ENCODE measurements around the gene FGF19.

FGF19 gene

DNA sequence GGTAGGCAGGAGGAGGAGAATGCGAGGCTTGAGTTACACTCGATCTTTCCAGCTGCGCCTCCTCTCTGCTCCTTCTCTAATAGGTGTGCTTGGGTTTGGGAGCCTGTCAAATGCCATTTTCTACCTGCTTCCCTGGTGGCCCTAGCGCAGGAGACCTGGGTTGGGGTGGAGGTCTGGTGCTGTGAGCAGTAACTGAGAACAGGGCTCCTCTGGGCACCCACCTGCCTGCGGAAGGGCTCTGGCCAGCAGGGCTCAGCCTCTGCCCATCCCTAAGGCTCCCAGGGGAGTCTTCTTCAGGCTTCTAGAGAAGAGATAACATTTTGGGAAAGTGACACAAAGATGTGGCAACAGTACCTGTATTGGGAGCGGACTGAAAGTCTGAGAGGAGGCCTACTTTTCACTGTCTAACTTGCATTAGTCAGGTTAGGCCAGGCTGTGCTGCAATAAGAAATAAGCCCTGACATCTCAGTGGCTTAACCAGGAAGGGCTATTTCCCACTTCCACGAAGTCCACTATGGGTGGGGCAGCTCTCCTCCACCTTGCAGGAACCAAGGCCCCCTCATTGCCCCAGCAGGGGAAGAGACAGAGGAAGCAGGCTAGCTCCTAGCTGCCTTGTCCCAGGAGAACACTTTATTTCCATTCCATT is 21.0 kb downstream of the FGF19 start:
- H3K4me3 ChIP-seq (ENCODE audit: low read length): no peak overlapping the region
- TF ChIP-seq, protein P1, sequence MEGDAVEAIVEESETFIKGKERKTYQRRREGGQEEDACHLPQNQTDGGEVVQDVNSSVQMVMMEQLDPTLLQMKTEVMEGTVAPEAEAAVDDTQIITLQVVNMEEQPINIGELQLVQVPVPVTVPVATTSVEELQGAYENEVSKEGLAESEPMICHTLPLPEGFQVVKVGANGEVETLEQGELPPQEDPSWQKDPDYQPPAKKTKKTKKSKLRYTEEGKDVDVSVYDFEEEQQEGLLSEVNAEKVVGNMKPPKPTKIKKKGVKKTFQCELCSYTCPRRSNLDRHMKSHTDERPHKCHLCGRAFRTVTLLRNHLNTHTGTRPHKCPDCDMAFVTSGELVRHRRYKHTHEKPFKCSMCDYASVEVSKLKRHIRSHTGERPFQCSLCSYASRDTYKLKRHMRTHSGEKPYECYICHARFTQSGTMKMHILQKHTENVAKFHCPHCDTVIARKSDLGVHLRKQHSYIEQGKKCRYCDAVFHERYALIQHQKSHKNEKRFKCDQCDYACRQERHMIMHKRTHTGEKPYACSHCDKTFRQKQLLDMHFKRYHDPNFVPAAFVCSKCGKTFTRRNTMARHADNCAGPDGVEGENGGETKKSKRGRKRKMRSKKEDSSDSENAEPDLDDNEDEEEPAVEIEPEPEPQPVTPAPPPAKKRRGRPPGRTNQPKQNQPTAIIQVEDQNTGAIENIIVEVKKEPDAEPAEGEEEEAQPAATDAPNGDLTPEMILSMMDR (conservative IDR thresholded peaks at IDR 0.05; ENCODE audit: low read depth, low read length): no peak
- no peak for DNase-seq (ENCODE audit: low read depth)

- no peak for DNase-seq (ENCODE audit: low read depth)
- no peak overlapping the region for H3K4me3 ChIP-seq (ENCODE audit: low read length)
- TF ChIP-seq, protein P1 (conservative IDR thresholded peaks at IDR 0.05; ENCODE audit: low read depth, low read length): no peak
These were observed 21.6 kb downstream of the FGF19 start for GRCh38 chr11:69682221-69682620.

DNA sequence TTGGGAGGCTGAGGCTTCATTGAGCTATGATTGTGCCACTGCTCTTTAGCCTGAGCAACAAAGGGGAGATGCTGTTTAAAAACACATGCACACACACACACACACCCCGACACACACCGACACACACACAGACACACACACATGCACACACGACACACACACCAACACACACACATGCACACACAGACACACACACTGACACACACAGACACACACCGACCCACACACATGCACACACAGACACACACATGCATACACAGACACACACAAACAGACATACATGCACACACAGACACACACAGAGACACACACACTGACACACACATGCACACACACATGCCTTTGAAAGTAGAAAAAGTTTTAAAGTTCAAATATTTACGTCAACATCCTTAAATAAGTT is 23.1 kb downstream of the FGF19 start:
- TF ChIP-seq, protein P1 (conservative IDR thresholded peaks at IDR 0.05; ENCODE audit: low read depth, low read length): no peak
- DNase-seq (ENCODE audit: low read depth): no peak
- no peak overlapping the region for H3K4me3 ChIP-seq (ENCODE audit: low read length)

- no peak overlapping the region for H3K4me3 ChIP-seq (ENCODE audit: low read length)
- no peak for DNase-seq (ENCODE audit: low read depth)
- TF ChIP-seq, protein P1 (conservative IDR thresholded peaks at IDR 0.05; ENCODE audit: low read depth, low read length): no peak
These were observed 26.1 kb downstream of the FGF19 start for GRCh38 chr11:69677749-69678148.

DNA sequence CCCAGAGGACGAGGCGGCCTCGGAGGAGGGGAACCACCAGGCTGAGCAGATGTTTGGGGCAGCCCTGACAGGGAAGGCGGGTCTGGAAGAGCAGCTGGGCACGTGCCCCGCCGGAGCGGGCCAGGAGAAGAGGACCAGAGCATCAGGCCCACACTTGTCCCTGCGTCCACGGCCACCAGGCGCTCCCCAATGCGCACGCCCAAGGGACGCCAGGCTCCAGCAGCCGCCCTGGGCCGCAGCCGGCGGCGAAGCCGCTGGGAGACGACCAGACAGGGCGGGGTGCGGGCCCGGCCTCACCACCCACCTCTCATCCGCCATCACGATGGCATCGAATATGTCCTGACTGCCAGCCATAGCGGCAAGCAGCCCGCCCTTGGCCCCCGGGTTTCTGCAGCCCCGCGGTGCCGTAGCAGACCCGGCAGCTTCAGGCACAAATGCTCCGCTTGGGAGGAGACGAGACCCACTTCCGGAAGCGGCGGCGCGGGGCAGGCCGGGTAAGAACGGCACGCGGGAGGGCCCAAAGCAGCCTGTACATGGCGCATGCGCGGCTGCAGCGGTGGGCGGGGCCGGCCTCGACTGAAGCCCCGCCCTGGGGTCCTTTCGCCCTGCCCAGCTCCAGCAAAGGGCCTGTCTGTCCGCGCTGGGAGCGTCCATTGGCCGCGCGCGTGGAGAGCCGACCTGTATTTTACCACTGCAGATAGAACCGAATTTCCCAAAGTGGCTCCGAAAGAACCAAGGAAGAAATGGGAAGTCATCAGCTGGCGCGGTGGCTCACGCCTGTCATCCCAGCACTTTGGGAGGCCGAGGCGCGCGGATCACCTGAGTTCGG is 28.7 kb downstream of the FGF19 start, which contains the start of gene LTO1:
Gene LTO1 (minus strand): TSS at position 468 of the 829 bp plus-strand sequence. CDS start 114 bp downstream, at position 354.
- DNase-seq (ENCODE audit: low read depth): peak; percentile 72
- H3K4me3 ChIP-seq (ENCODE audit: low read length): peak within 1 kb of the TSS; percentile 73
- TF ChIP-seq, protein P1 (conservative IDR thresholded peaks at IDR 0.05; ENCODE audit: low read depth, low read length): no peak

- TF ChIP-seq, protein P1 (conservative IDR thresholded peaks at IDR 0.05; ENCODE audit: low read depth, low read length): no peak
- DNase-seq (ENCODE audit: low read depth): peak; percentile 70
- peak overlapping the region; percentile 73 for H3K4me3 ChIP-seq (ENCODE audit: low read length)
These were observed 29.4 kb downstream of the FGF19 start for GRCh38 chr11:69674267-69674885.

All from retinal pigment epithelial cell (primary cell).